Loucy (cell line): ENCODE measurements around the gene TXNRD1.

Experiments used
- CTCF ChIP-seq: fragments of 200-600 bp; sonication (generic); conservative IDR thresholded peaks from 2 replicates; pipeline ENCODE4 v1.5.1; 2014; ENCODE audit warnings: mild to moderate bottlenecking, antibody characterized with exemption, low read length
- EZH2phosphoT487 ChIP-seq: fragments of 200-600 bp; IDR thresholded peaks from 2 replicates; pipeline ENCODE4 v1.6.1; 2018; ENCODE audit warnings: antibody characterized with exemption, mild to moderate bottlenecking, moderate library complexity, borderline replicate concordance

GRCh38 chr12:104371043-104371870 lies 155.7 kb downstream of the TXNRD1 start:
- TF ChIP-seq CTCF (no peak), EZH2phosphoT487 (no peak)
